SKM-1 (cell line): ENCODE results near the gene GRPEL1.
"Not testable (repeated sequence)": the region's sequence is repeated elsewhere in the genome, so short reads cannot be mapped to it uniquely, and the experiment has no call there.

ENCODE experiments used
- DNase-seq: peaks from one replicate; lab custom pipeline; 2025; ENCODE audit not compliant: unreplicated experiment; lab: John Stamatoyannopoulos, UW

GRPEL1 gene

GRCh38 chr4:7092026-7092425, 24.2 kb upstream of the GRPEL1 start:
- no peak for DNase-seq

GRCh38 chr4:7089213-7089986, 21.5 kb upstream of the GRPEL1 start:
- DNase-seq: no peak

DNA sequence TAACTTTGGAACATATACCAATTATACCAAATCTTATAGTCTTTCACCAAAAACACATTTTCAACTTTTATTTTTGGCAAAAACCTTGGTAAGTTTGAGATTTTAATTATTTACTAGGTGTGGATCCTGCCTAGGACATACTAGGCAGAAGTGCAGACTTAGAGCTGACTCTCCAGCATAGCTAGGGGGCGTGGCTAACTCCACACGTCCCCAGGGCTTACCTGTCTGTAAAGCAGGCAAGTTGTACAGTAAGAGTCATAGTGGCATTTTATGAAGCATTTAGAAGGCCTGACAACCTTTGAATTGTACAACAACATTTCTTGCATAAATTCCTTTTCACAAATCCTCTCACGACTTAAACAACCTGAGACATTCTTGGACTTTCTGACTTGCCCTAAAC, 19.2 kb upstream of the GRPEL1 start:
- no peak for DNase-seq

DNA sequence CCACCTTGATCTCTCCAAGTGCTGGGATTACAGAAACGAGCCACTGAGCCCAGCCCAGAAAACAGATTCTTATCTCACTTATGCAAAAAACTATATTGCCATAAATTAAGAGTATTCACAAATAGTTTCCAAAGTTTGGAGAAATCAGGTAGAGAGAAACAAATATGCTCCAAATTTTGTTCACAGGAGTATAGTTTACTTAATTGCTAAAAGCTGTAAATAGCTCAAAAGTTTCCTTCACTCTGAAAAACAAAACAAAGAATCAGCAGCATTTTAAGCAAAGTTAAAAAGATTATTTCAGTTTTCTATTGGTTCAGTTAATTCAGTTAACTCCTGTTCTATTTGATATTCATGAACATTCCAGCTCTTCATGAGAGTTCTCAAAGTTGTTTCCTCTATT, 18.5 kb upstream of the GRPEL1 start:
- DNase-seq: no peak

GRCh38 chr4:7084564-7084961, 16.7 kb upstream of the GRPEL1 start:
- not testable (repeated sequence) for DNase-seq

DNA sequence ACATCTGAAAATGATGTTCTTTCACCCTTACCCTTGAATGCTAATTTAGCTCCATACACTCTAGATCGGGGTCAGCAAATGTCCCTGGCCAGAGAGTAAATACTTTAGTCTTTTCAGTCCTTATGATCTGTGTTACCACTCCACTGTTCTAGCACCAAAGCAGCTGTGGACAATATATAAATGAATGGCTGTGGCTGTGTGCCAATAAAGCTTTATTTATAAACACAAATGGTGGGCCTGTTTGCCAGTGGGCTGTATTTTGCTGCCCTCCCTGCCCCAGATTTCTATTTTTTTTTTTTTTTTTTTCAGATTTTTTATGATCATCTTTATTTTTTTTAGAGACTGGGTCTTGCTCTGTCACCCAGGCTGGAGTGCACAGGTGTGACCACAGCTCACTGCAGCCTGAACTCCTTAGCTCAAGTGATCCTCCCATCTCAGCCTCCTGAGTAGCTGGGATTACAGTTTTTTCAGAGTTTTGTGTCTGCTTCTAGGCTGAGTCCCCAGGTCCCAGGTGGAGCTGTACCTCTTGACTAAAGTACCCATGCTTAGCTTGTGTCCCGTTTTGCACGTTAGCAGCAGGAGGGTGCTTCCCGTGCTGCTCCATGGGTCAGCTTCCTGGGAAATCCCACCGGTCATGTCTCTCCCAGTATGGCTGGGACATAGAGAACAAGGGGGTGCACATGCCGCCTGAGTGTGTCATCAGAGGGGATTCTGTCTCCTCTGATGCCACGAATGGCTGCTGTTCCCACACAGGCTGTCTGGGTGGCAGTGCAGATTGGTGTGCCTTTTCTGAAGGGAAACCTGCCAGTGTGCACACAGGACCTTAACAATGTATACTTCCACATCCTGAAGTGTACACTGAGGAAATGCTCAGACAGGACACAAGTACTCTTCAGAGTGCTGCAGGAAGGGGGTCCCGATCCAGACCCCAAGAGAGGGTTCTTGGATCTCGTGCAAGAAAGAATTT, 16.0 kb upstream of the GRPEL1 start:
- no peak for DNase-seq

GRCh38 chr4:7079909-7080308, 12.0 kb upstream of the GRPEL1 start:
- DNase-seq: not testable (repeated sequence)

- DNase-seq: not testable (repeated sequence)
Observed at GRCh38 chr4:7079483-7079882, 11.6 kb upstream of the GRPEL1 start.

DNA sequence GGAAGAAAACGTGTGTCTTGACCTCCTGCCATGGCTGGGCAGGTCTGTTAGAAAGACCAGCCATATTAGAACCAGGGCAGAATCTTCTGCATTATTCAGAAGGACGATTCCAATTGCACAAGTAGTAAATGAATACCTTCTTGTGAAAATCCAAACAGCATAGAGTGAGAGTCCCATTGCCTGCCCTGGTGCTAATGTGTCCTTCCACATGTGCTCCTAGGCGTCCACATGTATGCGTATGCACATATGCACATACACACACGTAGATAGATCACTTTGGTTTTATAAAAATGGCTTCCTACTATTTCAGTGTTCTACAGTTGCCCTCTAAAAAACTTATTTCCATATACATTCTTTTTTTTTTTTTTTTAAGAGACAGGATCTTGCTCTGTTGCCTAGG, 10.2 kb upstream of the GRPEL1 start:
- no peak for DNase-seq

- no peak for DNase-seq
Observed at GRCh38 chr4:7077371-7077770, 9.5 kb upstream of the GRPEL1 start.

DNA sequence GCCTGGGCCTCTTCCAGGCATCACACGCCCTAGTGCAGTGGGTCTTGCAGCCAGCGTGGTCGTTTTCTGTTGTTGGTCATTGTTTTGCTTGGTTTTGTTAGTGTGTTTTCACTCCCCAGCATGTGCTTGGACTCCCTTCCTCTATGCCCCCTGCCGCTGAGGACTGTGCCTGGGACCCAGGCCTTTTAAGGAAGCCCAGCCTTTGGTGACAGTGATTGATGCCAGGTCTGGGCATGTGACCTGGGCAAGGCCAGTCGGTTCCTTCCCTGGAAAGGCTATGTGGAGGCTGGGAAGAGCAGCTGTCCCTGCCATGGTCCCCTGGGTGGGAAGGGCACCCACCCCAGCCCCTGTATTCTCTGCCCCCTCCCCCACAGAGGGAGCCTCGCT, 8.8 kb upstream of the GRPEL1 start:
- no peak for DNase-seq

DNA sequence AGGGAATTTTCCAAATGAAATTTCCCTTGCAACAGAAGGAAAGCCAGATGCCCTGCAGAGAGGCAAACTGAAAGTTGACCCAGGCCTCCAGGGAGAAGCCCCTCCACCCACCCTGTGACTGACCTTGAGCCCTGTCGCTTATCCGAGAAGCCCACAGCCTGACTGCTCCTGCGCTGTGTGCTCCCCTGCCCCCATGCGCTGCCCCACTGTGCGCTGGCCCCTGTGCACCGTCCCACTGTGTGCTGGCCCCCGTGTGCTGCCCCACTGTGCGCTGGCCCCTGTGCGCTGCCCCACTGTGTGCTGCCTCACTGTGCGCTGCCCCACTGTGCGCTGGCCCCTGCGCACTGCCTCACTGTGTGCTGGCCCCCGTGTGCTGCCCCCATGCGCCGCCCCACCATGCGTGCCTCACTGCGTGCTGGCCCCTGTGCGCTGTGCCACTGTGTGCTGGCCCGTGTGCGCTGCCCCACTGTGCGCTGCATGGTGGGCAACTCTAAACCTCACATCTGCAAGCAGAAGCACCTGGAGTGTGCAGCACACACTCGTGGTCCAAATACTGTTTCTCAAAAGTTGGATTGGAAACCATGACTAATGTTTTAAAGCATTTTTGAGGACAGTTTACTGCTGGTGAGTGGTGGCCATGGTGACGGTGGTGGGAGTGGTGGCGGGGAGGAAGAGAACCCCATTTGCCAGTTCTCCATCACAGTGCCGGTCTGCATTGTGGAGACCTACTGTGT, 8.3 kb upstream of the GRPEL1 start:
- DNase-seq: no peak

- no peak for DNase-seq
Observed at GRCh38 chr4:7074426-7074825, 6.6 kb upstream of the GRPEL1 start.

DNA sequence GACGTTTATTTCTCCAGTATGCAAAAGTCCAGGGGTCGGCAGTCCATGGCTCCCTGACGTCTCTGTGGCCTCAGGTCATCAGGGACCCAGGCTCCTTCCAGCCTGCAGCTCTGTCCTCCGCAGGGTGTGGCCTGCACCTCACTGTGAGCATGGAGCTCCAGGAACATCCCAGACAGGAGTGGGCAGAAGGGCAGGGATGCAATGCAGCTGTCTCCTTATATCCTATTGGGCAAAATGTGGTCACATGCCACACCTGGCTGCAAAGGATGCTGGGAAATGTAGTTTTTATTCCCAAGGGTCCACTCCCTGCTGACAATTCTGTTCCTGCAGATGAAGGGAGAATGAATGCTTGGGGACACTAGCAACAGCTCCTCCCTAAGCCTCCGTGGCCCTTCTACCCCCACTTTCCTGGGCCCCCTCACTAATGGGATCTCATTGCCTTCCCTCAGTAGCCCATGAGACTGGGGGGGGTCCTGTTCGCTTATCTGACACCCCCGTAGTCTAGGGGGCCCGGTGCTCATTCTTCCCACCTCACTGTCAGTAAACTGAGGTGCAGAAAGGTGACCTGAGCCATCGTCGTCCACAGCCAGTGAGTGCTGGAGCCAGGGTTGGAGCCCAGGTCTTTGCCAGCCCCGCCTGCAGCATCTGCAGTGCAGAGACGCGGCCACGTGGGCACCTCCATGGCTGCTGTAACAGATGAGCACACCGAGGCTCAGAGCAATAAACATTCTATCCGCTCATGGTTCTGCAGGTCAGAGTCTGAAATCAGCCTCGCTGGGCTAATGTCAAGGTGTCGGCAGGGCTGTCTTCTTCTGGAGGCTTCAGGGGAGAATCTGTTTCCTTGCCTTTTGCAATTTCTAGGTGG, 5.9 kb upstream of the GRPEL1 start:
- DNase-seq: peak; percentile 18

- DNase-seq: no peak
Observed at GRCh38 chr4:7073059-7073458, 5.2 kb upstream of the GRPEL1 start.

DNA sequence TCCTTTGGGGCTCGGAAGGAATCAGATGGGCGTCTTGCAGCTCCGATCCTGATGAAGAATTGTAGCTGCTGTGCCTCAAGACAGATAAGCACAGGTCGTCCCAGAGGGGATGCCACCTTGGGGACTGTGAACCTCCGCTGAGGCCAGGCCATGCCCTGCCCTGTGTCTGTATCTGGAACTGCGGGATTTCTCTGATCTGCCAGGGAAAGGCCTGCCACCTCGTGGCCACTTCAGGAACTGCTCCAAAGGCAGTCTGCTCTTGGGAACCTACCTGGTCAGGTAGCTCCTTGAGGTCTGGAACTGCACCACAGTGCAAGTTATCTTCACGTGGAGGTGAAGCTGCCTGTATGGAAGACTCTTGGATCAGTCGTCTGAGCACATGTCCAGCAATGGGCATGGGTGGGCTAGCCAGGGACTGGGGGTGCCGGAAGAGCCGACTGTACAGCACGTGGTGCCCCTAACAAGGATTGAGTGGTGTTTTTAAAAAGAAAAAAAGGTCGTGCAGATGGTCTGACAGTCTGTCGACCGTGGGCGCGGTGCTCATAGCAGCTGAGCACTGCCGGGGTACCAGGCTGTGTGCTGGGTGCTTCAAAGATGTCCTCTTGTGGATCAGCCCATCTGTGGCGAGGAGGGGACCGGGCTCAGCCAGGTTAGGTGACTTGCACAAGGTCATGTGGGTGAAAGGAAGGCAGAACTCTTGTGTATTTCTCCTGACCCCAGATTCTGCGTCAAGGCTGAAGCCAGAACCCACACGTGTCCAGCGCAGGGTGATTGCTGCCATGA, 3.1 kb upstream of the GRPEL1 start:
- peak; percentile 84 for DNase-seq

GRCh38 chr4:7068883-7069282, 1.0 kb upstream of the GRPEL1 start:
- no peak for DNase-seq

- no peak for DNase-seq
Observed at GRCh38 chr4:7068279-7068842, 497 bp upstream of the GRPEL1 start.

DNA sequence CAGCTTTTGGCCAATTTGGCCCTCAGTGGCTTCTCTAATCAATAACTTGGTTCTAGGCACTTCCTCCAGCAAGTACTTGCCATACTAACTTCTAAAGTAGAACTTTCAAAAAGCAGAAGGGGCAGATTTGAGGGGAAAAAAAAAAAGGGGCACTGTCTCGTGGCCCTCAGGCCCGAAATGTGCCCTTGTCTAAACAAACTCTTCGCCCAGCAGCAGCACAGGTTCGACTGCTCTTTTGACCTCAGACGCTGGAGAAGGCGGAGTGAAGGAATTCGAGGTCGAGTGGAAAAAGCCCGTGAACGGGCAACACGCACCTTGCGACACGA, 775 bp downstream of the GRPEL1 start:
- DNase-seq: peak; percentile 44

GRCh38 chr4:7066493-7066892, 1.4 kb downstream of the GRPEL1 start:
- DNase-seq: no peak
